RWPE2 (cell line): ENCODE measurements around the gene C20orf204.

Experiments used
- ATAC-seq: fragments of 200-7000 bp; cut with Tn5 transposase; 3 replicates; pipeline ENCODE4 v1.9.1; 2021; ENCODE audit warnings: low read depth
- DNase-seq: peaks from one replicate; pipeline ENCODE4 v3.0.0-alpha.2; 2020; ENCODE audit warnings: low spot score
- H3K27ac ChIP-seq: fragments of 450-650 bp; 2 replicates; pipeline ENCODE4 v1.5.1; 2017; ENCODE audit warnings: mild to moderate bottlenecking; ENCODE audit not compliant: poor library complexity, severe bottlenecking
- H3K27me3 ChIP-seq: fragments of 250-450 bp; sonication (Bioruptor Pico); 2 replicates; pipeline ENCODE4 v1.5.1; 2021; ENCODE audit warnings: mild to moderate bottlenecking, moderate library complexity; ENCODE audit not compliant: insufficient read depth, poor library complexity, severe bottlenecking
- H3K36me3 ChIP-seq: fragments of 250-450 bp; sonication (Bioruptor Pico); 2 replicates; pipeline ENCODE4 v1.5.1; 2020; ENCODE audit warnings: low read depth, mild to moderate bottlenecking, moderate library complexity
- H3K4me1 ChIP-seq: fragments of 250-450 bp; sonication (Bioruptor Pico); 2 replicates; pipeline ENCODE4 v1.5.1; 2021; ENCODE audit warnings: mild to moderate bottlenecking, moderate library complexity; ENCODE audit not compliant: insufficient read depth, poor library complexity, severe bottlenecking
- H3K4me3 ChIP-seq: fragments of 250-450 bp; sonication (Bioruptor Pico); 2 replicates; pipeline ENCODE4 v1.5.1; 2021; ENCODE audit warnings: mild to moderate bottlenecking, moderate library complexity; ENCODE audit not compliant: severe bottlenecking
- H3K9me3 ChIP-seq: fragments of 250-450 bp; sonication (Bioruptor Pico); 2 replicates; pipeline ENCODE4 v1.5.1; 2021; ENCODE audit warnings: mild to moderate bottlenecking, moderate library complexity; ENCODE audit not compliant: severe bottlenecking
- TF ChIP-seq, protein P1 (sequence below): fragments of 450-650 bp; IDR thresholded peaks from one replicate; pipeline ENCODE4 v1.5.1; 2017; ENCODE audit warnings: mild to moderate bottlenecking, moderate library complexity; ENCODE audit not compliant: poor library complexity, severe bottlenecking

C20orf204 gene

DNA sequence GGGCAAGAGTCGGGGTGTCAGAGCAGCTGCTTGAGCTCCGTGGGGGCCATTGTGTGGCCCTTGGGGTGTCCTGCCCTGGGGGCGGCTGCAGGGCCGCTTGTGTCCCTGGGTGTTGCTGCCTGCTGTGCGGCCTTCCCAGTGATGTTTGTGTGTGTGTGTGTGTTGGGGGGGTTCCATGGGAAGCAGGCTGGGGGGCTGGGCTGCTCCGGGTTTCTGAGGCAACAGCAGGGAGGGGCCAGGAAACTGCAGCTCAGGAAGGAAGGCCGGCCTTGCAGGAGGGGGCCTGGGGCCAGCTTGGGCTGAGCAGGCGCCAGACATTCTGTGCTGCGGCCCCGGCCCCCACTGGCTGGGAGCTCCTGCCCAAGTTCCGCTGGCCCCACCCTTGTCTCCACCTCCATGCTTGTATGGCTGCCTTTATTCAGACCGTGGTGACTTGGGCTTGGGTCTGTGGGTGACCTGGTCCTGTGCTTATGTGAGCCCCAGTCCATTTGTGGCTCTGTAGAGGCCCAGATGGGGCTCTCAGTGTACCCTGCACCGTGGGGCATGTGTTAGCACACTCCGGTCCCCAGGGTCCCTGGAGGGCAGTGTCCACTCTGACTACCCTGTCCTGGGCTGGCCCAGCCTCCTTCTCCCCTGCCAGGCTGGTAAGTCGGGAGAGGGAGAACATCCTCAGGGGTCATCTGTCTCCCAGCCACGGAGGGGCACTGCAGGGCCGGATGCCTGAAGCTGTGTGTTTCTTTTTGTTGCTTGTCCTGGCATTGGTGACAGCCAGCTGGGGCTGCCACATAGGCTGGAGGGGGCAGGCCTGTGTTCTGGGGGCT, 18.1 kb downstream of the C20orf204 start:
- peak; percentile 10; the same call in 2 of the 3 replicates for ATAC-seq
- Histone ChIP-seq H3K4me1 (no peaks in the 10 kb centered on the region), H3K9me3 (no peaks in the 10 kb centered on the region), H3K4me3 (no peak overlapping the region), H3K36me3 (no peaks in the 10 kb centered on the region), H3K27ac (no peak overlapping the region), H3K27me3 (peaks cover 21% of the 10 kb centered on the region)
- TF ChIP-seq, protein P1, sequence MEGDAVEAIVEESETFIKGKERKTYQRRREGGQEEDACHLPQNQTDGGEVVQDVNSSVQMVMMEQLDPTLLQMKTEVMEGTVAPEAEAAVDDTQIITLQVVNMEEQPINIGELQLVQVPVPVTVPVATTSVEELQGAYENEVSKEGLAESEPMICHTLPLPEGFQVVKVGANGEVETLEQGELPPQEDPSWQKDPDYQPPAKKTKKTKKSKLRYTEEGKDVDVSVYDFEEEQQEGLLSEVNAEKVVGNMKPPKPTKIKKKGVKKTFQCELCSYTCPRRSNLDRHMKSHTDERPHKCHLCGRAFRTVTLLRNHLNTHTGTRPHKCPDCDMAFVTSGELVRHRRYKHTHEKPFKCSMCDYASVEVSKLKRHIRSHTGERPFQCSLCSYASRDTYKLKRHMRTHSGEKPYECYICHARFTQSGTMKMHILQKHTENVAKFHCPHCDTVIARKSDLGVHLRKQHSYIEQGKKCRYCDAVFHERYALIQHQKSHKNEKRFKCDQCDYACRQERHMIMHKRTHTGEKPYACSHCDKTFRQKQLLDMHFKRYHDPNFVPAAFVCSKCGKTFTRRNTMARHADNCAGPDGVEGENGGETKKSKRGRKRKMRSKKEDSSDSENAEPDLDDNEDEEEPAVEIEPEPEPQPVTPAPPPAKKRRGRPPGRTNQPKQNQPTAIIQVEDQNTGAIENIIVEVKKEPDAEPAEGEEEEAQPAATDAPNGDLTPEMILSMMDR: peak; percentile 59
- peak; percentile 84 for DNase-seq

DNA sequence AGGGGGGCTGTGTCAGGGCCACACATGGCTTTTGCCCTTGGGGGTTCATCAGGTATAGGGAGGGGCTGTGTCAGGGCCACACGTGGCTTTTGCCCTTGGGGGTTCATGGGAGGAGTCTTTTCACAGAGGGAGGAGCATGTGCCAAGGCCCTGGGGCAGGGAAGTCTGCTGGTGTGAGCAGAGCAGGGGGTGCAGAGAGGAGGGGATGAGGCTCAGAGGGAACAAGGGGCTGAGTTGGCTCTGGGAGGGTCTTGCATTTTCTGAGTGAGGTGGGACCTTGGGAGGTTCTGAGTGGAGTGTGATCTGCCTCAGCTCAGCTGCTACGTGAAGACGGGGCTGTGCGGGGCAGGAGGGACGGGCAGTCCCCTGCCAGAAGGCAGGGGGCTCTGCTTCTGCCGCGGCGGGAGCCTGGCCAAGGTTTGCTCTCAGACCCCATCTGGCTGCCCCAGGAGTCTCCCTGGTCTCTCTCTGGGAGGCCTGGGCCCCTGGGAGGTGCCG, 19.5 kb downstream of the C20orf204 start:
- no peak for ATAC-seq
- TF ChIP-seq, protein P1: no peak
- no peaks in the 10 kb centered on the region for H3K9me3 ChIP-seq
- H3K36me3 ChIP-seq: no peaks in the 10 kb centered on the region
- H3K4me3 ChIP-seq: no peak overlapping the region
- H3K27ac ChIP-seq: no peak overlapping the region
- peaks cover 12% of the 10 kb centered on the region for H3K27me3 ChIP-seq
- no peaks in the 10 kb centered on the region for H3K4me1 ChIP-seq
- no peak for DNase-seq

DNA sequence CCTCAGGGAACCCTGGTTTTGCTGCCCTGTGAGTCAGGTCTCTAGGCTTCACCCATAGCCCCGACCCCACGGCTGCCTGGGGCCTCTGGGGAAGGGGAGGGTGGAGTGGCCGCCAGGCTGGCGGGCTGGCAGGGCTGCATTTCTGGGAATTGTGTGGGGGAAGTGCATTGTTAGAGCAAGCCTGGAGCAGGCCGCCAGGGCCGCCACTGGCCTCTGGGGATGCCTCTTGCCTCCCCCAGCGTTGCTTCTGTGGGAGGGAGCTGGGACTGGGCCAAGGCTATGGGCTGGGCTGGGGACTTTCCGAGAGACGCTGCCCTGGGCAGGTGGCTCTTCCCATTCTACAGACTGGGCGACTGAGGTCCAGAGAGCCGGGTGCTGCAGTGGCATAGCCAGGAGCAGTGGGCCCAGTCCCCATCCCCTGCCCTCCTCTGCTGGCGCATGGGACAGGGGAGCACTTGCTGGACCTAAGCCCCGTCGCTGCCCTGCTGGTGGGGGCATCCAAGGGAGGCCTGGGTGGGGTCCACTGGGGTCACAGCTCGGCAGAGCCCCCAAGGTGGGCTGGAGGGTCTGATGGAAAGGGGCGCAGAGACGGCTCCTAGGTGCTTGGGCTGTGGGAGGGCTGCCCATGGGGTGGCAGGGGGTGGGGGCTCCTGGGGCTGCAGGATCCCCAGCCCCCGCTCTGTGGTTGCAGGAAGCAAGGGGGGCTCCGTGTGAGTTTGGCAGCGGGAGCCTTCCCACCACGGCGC, 20.1 kb downstream of the C20orf204 start:
- Histone ChIP-seq H3K4me3 (no peak overlapping the region), H3K4me1 (no peaks in the 10 kb centered on the region), H3K9me3 (no peaks in the 10 kb centered on the region), H3K27me3 (peaks cover 6% of the 10 kb centered on the region), H3K36me3 (no peaks in the 10 kb centered on the region), H3K27ac (no peak overlapping the region)
- ATAC-seq: no peak
- TF ChIP-seq, protein P1: no peak
- no peak for DNase-seq

DNA sequence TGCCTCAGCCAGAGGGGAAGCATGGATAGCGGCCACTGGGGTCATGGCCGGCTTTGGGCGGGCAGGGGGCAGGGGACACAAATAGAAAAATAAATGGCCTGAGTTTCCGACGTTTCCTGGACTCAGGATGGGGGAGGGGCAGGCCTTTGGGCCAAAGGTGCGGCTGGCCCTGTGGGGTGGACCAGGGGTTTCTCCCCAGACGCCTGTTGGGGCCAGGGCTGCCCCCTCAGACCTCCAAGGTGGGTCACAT, 20.6 kb downstream of the C20orf204 start:
- Histone ChIP-seq H3K27ac (no peak overlapping the region), H3K36me3 (no peaks in the 10 kb centered on the region), H3K9me3 (no peaks in the 10 kb centered on the region), H3K4me3 (no peak overlapping the region), H3K27me3 (peaks cover under 1% of the 10 kb centered on the region), H3K4me1 (no peaks in the 10 kb centered on the region)
- ATAC-seq (no peak), DNase-seq (peak; percentile 81)
- TF ChIP-seq, protein P1: no peak
